GM21737 (cell line): ENCODE results near the gene MTFP1.
"Not testable (repeated sequence)": the region's sequence is repeated elsewhere in the genome, so short reads cannot be mapped to it uniquely, and the experiment has no call there.

Source experiments
- ATAC-seq: cut with Tn5 transposase; IDR thresholded peaks from one replicate; pipeline ENCODE4 v1.9.1; 2021; ENCODE audit warnings: mild to moderate bottlenecking, moderate library complexity; ENCODE audit not compliant: unreplicated experiment

Gene MTFP1

GRCh38 chr22:30402028-30402765, 23.4 kb upstream of the MTFP1 start:
- no peak for ATAC-seq

DNA sequence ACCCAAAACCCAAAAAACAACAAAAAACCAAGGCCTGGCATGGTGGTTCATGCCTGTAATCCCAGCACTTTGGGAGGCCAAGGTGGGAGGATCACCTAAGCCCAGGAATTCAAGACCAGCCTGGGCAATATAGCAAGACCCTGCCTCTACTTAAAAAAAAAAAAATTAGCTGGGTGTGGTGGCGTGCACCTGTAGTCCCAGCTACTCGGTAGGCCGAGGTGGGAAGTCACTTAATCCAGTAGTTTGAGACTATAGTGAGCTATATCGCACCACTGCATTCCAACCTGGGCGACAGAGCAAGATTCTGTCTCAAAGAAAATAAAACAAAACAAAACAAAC, 22.8 kb upstream of the MTFP1 start:
- not testable (repeated sequence) for ATAC-seq

- ATAC-seq, result no peak
These were observed 21.3 kb upstream of the MTFP1 start for GRCh38 chr22:30404307-30404706.

DNA sequence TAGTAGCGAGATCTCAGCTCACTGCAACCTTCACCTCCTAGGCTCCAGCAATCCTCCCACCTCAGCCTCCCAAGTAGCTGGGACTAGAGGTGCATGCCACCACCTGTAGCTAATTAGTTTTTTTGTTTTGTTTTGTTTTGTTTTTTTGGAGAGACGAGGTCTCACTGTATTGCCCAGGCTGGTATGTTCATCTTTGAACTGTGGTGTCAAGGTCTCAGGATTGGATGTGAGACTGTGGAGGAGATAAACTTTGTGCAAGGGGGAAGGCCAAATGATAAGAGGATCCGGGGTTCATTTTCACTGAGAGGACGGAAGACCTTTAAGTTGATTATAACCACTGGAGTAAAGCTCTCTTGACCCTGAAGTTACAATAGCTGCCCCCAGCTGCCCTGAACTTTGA, 19.8 kb upstream of the MTFP1 start:
- ATAC-seq, result no peak

GRCh38 chr22:30406400-30406799, 19.2 kb upstream of the MTFP1 start:
- no peak for ATAC-seq

DNA sequence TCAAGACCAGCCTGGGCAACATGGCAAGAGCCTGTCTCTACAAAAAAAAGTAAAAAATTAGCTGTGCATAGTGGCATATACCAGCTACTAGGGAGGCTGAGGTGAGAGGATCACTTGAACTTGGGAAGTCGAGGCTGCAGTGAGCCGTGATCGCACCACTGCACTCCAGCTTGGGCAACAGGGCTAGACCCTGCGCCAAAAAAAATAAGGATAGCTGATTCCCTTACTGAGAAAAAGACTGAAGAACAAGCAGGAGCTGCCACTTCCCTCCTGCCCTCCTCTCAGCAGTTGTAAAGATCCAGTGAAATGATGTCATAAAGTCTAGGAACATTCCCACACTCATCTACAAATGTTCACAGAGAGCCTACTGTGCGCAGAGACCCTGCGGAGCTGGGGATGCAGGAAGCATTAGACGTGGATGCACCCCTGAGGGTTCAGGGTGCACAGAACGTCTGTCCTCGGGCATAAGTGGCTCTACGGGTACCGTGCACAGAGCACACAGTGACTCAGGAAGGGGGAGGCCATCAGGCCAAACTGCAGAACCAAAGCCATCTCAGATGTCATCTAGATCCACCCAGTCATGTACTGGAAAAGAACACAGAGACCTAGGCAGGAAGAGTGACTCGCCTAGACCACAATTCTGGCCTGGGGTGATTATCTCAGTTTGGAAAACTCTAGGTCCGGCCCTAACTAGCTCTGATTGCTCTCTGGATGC, 17.0 kb upstream of the MTFP1 start:
- no peak for ATAC-seq

DNA sequence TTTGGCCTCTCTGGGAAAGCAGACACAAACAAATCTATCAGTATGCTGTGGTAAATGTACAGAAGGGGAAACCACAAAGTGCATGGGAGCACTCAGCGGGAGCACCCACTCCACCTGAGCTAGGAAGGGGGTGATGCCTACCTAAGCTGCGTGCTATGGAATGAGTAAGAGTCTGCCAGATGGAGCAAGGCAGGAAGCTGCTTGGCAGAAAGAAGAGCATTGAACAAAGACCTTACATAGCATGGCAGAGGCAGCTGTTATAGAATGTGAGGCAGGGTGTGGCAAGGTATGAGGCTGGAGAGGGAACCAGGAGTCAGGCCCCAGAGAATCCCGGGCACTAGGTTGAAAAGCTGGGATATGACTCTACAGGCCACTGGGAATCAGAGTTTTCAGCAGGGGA, 13.8 kb upstream of the MTFP1 start:
- no peak for ATAC-seq

DNA sequence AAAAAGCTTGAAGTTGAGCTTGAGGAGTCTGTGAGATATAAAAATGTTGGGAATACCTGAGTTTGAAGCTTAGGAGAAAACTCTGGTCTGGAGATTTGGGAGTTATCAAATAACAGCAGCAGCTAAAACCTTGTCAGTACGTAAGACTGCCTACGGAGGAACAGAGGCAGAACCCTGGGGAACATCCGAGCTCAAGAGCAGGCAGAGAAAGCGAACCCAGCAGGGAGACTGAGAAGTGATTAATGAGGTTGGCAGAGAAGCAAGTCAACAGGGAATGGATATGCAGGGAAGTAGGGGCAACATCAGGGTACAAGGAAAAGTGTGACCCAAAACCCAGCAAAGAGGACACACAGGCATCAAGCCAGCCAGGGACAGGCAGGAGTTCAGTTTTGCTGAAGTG, 12.6 kb upstream of the MTFP1 start:
- ATAC-seq, result no peak

GRCh38 chr22:30413745-30414524, 11.6 kb upstream of the MTFP1 start:
- ATAC-seq, result no peak

DNA sequence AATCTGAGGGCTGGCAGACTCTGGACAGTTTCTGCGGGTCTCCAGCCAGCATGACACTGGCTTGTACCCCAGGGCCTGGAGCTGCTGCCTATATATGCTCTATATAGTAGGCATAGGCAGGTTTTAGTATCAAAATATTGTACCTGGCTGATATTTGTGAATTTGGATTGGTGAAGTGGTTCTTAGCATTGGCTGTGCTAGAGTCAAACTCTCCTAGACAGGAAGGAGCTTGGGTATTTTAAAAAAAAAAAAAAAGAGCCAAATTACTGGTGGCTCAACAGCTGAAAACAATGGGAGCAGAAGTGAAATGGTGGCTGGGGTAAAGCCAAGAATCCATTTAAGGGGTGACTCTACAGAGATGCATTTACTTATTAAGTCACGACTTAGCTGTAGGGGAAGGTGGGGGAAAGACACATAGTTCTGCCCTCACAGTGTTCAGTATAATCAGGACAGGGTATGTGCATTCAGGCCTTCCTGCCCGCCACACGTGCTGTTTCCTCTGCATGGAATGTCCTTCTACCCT, 11.0 kb upstream of the MTFP1 start:
- ATAC-seq, result no peak

DNA sequence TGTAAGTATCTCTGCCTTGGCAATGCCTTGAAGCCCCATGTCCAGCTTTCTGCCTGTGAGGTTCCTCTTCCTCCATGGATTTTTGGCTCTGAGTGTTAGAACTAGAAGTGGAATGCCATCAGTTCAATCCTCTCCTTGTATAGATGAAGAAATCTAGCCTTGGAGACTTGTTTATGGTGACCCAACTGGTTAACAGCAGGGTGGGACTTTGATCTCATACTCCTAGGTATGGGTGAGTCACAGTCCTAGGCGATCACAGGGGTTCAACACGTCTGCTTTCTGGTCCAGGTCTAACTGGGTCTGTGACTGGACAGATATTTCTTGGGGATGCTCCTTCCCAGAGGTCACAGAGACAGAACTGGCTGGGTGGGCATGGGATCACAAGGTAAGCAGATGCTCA, 9.2 kb upstream of the MTFP1 start:
- no peak for ATAC-seq

DNA sequence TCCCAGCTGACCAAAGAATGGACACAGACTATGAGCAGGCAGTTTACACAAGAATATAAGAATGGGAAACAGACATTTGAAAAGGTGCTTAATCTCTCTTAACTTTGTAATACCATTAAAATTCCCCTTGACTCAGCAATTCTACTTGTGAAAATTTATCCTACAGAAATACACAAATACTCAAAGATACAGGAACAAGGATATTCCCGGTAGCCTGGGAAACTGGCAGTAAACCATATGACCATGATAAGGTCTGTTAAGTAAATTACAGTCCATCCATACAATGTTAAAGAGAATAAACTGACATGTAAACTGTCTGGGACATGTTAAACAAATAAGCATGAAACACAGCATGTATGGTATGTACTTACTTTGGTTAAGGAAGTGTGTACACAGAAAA, 8.7 kb upstream of the MTFP1 start:
- no peak for ATAC-seq

DNA sequence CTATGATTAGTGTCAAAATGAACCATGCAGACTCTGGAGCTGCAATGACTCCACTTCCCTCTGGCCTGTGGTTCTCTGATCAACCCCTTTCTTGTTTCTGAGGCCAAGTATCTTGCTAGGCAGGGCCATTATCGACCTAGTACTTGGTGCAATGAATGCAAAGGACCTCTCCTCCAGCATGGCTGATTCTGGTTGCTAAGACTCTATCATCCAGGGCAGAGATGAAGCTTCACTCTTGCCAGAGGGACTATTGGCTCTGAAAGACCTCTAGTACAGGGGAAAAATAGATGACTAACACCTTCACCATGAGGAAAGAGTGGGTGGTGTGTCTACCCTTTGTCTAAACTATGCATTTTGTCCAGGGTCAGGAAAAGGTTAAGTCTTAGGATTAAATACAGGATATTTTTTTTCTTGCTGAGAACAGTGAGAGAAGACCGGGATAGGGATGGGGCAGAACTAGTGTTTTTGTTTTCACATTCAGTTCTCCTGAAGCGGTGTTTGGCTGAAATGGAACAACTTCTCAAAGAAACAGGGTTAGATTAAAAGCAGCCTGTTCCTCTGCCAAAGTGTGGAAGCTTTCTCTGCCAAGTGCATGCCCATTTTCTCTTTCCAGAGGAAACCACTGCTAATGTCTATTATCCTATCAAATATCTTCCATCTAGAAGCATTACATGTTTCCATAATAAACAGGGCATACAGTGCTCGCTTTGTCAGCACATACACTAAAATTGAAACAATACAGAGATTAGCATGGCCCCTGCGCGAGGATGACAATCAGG, 5.0 kb upstream of the MTFP1 start:
- ATAC-seq, result no peak

GRCh38 chr22:30421695-30422480, 3.7 kb upstream of the MTFP1 start:
- no peak for ATAC-seq

DNA sequence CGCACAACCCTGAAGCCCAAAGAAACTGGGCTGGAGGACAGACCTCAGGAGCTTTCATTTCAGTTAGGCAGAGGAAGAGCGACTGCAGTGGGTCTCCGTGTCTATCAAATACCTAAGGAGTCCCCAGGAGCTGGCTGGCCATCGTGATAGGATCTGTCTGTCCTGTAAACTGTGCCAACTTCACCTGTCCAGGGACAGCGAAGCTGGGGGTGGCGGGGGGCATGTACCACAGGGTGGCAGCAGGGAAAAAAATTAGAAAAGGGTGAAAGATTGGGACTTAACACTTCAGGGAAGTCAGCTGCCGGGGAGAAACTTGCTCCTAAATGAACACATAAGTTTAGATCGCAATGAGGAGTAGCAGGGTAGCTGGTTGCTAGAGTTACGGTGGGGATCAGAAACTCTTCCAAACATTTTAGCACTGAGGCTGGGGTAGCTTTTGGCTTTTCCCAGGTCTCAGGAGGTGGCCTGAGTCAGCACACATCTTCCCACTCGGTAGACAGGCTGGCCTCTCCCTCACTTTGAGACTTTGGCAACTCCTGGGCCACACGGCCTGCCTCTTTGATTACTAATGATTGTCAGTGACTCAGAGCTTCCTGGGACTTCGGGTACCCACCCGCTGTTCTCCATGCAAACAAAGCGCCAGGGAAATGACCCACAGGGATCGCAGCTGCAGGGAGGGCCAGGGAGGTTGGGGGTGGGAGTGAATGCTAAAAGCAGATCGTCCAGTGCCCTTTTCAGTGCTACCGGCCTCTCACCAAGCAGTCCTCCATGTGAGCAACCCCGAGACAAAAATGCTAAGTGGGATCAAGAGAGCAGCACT, 2.9 kb upstream of the MTFP1 start:
- ATAC-seq, result no peak

DNA sequence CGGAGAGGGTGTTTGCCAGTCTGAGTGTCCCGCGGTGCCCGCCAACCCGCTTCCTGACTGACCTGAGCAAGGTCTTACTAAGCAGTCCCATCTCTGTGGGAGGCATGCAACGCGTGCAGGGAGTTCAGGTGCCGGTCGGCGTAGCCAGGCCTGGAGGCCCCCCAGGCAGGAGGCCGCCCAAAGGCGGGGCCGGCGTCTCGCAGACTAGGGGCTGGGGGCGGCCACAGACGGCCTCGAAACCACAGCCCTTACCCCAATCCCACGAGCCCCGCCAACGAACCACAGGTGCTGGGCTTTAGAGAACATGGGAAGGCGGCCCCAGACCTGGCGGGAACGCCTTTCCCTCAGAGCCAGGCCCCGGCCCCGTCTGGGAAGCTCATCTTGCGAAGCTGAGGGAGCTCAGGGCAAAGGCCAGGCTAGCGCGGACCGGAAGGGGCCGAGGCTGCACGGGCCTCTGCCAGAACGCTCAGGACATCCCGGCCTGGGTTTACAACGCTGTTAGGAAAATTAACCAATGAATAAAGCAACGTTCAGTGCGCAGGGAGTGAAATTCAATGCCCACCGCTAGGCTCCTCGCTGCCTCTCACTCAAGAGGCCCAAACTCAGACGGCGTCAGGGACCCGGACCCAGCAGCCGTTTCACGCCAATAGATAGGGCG, 2.1 kb upstream of the MTFP1 start:
- ATAC-seq, result peak; percentile 24

DNA sequence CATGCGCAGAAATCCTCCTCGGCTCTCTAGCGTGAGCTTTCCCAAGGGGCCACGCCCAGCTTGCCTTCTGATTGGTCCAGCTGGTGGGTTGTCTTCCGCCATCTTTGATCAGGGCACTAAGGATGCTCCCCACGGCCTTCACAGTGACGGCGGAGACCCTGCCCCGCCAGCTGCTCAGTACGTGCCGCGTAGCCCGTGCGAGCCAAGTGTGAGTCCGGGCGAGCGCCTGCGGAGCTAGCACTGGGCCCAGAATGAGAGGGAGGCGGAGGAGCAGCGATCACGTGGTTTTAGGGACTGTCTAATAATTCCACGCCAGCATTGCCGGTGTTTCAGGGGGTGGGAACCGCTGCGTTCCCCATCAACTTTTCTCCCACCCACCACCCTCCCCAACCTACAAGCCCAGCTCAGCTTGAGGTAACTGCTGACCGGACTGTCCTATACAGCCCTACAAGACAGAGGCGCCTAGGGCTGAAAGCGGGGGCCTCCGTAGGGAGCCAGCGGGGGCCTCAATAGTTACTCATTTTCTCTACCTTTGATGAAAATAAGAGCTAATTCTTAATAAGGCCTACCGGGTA, 1.5 kb upstream of the MTFP1 start:
- ATAC-seq, result peak; percentile 76

DNA sequence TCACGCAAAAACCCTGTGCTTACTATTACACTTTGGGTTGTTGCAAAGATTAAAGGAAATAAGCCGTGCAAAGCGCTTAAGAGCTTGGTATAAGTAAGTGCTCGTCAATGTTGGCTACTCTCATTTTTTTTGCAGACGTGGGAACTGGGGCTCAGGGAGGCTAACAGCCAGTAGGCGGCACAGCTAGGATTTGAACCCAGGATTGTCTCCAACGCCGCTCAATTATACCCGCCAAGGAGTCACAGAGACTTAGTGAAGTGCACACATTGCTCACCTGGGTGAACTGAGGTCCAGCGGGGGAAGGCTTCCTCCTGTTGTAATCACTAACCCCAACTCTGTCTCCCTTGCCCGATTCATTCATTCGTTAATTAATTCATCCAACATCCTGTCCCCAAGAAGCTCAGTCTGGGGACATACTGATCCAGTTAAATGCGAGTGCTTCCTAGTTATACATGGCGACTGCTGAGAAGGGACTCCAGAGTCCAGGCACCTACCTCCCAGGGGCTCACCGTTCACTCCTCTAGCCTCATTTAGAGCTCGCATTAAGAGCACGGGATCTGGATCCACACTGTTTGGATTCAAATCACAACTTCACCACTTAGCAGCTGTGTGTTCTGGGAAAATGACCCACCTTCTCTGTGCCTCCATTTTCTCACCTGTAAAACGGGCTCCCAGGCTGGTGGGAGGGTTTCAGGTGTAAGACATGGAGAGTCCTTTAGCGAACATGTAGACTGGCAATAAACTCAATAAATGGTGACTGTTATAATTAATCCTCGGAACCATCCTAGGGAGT, 838 bp upstream of the MTFP1 start:
- ATAC-seq, result no peak
